GM10266 (cell line): ENCODE measurements around the gene ELOA2.
"Not testable (repeated sequence)": the region's sequence is repeated elsewhere in the genome, so short reads cannot be mapped to it uniquely, and the experiment has no call there.

Experiments used
- DNase-seq: peaks from one replicate; pipeline ENCODE4 v3.0.0; 2012; ENCODE audit errors: extremely low spot score
- TF ChIP-seq, protein P1 (sequence below): IDR thresholded peaks from 2 replicates; pipeline ENCODE4 v1.5.1; 2012; ENCODE audit warnings: mild to moderate bottlenecking, low read depth; ENCODE audit not compliant: control insufficient read depth, insufficient read depth; ENCODE audit errors: missing control alignments

Gene ELOA2

DNA sequence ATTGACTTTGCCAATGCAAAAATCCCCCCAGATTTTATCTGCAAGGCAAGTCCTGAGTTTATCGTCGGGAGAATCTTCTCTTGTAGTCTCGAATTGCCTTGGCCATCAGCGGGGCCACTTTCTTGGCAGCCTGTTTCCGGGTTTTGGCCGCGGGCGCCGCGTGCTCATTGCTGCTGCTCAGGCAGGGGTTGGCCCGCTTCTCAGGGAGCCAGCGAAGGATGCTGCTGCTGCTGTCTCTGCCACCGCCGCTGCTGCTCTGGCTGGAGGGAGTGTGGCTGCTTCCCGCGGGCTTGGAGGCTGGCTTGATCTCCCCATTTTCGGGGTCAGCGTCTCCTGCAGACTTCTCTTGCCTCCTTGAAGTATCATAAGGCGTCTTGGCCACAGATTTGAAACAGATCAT lies 2.5 kb downstream of the ELOA2 start:
- DNase-seq: no peak
- TF ChIP-seq, protein P1, sequence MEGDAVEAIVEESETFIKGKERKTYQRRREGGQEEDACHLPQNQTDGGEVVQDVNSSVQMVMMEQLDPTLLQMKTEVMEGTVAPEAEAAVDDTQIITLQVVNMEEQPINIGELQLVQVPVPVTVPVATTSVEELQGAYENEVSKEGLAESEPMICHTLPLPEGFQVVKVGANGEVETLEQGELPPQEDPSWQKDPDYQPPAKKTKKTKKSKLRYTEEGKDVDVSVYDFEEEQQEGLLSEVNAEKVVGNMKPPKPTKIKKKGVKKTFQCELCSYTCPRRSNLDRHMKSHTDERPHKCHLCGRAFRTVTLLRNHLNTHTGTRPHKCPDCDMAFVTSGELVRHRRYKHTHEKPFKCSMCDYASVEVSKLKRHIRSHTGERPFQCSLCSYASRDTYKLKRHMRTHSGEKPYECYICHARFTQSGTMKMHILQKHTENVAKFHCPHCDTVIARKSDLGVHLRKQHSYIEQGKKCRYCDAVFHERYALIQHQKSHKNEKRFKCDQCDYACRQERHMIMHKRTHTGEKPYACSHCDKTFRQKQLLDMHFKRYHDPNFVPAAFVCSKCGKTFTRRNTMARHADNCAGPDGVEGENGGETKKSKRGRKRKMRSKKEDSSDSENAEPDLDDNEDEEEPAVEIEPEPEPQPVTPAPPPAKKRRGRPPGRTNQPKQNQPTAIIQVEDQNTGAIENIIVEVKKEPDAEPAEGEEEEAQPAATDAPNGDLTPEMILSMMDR: no peak

DNA sequence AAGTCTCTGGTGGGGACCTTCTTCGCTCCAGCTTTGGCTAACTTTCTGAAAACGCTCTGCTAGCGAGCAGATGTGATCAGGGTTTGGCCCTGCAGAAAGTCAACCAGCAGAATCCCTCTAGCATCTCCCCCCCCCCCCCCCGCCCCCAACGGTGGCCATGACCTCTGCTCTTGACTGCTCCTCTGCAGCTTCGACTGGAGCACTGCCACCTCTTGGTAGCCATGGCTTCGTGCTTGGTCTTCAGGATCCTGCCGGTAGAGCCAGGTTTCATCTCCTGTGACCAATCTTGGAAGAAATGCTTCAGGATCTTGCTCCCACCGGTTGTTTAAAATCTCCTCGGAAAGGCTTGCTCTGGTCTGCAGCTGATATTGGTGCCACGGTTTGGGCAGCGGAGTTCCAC lies 4.5 kb downstream of the ELOA2 start:
- DNase-seq: not testable (repeated sequence)

DNA sequence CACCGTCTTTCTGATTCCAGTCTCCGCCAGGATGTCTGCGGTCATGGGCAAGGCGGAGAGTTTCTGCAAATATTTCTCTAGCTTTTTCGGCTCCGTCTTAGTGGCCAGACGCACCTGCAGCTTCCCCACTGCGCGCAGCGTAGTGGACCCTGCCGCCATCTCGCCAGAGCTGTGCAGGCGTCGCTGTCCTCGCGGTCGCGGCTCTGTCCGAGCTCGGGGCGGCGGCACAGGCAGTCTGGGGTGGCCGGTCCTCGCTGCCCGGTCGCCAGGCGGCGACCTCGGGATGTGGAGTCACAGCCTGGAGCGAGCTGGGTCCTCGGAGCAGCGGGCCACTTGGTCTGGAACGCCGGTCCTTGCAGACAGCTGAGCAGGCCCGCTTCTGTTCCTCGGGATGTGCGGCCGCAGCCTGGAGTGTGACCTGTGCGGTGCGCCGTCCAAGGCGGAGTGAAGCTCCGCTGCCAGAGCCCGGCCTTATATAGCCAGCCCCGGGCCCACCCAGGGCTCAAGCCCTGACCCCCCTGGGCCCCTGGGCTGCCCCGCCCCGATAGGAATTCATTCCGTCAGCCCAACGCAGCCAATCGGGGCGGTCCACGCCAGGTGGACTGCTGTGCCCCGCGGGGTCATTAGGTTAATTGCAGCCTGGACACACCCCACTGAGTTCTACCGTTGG lies 5.6 kb downstream of the ELOA2 start:
- not testable (repeated sequence) for DNase-seq

DNA sequence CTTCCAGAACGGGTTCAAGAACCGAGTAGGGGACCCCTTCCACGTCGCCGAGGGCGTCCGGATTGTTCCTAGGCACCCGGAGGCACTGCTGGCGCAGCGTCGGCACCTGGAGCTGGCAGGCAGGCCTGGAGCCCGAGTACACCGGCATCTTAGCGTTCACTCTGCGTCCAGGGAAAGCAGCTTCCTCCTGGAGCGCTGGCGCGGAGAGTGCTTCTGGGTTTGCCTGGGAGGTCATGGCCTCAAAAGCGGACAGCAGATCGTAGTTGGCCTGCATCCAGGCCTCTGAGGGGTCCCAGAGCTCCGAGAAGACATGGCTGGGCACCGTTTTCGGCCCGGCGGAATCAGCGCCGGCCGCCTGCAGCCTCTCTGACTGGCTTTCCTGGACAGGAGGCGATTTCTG lies 6.7 kb downstream of the ELOA2 start:
- not testable (repeated sequence) for DNase-seq

DNA sequence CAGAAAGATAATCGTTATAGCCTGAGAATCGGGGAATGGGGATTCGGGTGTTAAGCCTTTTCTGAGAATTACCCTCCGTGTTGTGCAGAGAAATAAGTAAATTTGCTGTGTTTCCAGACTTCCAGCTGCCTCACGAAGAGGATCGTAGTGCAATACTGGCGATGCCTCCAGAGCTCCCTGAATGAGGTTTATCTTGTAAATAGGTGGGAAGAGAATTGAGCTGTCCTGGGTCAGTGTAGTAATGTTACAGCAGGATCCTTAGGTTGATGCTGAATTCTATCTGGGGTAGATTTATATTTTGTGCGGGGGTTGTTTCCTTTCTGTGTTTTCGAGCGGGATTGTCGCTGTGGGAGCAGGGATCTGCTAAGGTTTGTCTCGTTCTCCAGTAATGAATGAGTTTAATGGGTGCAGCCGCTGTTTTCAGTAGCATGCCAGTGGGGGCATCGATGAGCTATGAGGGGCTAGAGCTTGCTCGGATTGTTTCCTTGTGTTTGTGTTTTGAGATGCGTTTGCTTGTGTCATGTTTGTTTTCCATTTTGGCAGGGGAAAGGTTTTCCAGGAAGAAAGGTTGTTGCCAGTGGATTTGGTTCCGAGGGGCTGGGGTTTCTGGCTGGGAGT lies 9.8 kb downstream of the ELOA2 start:
- not testable (repeated sequence) for DNase-seq

DNA sequence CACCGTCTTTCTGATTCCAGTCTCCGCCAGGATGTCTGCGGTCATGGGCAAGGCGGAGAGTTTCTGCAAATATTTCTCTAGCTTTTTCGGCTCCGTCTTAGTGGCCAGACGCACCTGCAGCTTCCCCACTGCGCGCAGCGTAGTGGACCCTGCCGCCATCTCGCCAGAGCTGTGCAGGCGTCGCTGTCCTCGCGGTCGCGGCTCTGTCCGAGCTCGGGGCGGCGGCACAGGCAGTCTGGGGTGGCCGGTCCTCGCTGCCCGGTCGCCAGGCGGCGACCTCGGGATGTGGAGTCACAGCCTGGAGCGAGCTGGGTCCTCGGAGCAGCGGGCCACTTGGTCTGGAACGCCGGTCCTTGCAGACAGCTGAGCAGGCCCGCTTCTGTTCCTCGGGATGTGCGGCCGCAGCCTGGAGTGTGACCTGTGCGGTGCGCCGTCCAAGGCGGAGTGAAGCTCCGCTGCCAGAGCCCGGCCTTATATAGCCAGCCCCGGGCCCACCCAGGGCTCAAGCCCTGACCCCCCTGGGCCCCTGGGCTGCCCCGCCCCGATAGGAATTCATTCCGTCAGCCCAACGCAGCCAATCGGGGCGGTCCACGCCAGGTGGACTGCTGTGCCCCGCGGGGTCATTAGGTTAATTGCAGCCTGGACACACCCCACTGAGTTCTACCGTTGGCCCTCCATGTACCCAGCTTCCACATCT lies 11.5 kb downstream of the ELOA2 start:
- not testable (repeated sequence) for DNase-seq

DNA sequence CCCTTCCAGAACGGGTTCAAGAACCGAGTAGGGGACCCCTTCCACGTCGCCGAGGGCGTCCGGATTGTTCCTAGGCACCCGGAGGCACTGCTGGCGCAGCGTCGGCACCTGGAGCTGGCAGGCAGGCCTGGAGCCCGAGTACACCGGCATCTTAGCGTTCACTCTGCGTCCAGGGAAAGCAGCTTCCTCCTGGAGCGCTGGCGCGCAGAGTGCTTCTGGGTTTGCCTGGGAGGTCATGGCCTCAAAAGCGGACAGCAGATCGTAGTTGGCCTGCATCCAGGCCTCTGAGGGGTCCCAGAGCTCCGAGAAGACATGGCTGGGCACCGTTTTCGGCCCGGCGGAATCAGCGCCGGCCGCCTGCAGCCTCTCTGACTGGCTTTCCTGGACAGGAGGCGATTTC lies 12.6 kb downstream of the ELOA2 start:
- DNase-seq: not testable (repeated sequence)

DNA sequence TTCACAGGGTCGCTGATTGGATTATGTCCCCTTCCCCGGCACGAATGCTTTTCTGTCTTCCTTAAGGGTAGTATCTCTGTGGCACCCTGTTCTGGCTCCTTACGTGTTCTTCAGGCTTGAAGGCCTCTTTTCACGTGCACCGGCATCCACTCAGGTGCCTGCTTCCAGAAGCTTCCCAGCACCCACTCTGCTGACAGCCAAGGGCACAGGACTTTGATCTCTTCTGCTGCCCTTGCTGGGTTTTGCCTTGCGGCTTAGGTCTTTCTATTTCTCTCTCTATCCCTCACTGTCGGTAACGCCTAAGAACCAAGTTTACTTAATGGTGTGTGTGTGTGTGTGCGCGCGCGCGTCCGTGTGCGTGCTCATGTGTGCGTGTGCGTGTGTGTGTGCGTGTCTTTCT lies 14.7 kb downstream of the ELOA2 start:
- DNase-seq: not testable (repeated sequence)

DNA sequence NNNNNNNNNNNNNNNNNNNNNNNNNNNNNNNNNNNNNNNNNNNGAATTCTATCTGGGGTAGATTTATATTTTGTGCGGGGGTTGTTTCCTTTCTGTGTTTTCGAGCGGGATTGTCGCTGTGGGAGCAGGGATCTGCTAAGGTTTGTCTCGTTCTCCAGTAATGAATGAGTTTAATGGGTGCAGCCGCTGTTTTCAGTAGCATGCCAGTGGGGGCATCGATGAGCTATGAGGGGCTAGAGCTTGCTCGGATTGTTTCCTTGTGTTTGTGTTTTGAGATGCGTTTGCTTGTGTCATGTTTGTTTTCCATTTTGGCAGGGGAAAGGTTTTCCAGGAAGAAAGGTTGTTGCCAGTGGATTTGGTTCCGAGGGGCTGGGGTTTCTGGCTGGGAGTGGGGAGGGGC lies 15.6 kb downstream of the ELOA2 start:
- not testable (repeated sequence) for DNase-seq
